Endothelial cell of hepatic sinusoid (primary cell): ENCODE data around the gene CCDC92.

ENCODE experiments used
- in situ Hi-C: cut with HindIII; loops from 2 replicates; pipeline ENCODE4 v1.10.0; 2017; ENCODE audit warnings: low sequenced_read_pairs

The CCDC92 gene

DNA sequence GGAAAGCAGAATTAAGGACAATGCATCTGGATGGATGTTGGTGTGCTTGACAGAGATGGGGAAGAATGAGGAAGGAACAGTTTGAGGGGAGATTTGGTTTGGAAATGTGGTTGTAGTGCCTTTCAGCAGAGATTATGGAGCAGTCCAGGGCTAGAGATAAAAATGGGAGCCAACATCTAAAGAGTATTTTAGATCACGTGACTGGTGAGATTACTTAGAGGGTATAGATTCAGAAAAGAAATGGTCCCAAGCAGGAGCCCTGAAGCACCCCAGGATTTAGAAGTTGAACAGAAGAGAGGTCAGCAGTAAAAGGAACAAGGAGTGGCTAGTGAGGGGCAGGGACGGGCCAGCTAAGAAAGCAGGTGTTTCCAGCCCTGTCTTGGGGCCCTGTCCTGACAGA is 30.0 kb upstream of the CCDC92 start:
- in situ Hi-C loops, result loop anchor here (5.0 kb wide), 1 partner anchor 155 kb away; no protein-coding TSS in a partner anchor

DNA sequence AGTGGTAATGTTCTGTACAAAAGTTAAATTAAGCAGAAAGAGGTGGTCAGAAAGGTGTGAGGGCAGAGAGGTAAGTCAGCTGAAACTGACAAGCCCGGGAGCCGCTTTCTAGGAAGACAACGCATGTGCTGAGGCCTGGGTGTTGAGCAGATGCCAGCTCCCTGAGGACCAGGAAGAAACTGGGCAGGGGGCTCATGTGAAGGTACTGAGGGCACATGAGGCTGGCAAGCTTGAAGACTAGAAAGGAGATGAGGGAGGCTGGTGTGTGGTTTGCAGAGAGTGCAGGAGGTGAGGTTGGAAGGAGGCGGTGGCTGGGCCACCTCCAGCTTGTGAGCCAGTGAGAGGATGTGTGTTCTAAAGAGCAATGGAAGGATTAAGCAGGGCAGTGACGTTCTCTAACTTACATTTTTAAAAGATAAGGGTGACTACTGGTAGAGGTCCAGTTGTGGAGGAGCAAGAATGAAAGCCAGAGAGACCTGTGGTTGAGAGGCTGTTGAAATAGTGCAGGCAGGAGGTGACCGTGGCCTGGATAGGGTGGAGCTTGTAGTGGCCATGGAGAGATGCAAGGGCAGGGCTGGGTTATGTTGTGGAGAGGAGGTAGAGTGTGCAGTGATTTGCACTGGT is 29.5 kb upstream of the CCDC92 start:
- in situ Hi-C loops, result loop anchor here (5.0 kb wide), 1 partner anchor 155 kb away; no protein-coding TSS in a partner anchor

DNA sequence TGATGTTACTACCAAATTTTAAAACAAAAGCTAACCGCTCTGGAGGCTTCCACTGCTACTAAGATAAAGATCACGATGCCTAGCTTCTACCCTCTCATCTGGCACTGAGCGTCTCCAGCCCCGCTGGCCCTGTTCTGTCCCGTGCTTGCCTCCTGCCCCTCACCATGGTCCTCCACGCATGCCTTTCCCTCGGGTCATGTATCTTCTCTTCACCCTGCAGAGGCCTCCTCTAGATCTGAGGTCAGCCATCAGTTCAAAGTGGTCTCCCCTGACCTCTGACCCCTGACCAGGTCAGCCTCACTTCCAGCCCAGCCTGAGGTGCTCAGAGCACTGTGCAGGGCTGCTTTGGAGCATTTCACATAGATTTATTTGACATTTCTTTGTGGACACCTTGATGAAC is 28.7 kb upstream of the CCDC92 start:
- in situ Hi-C loops, result loop anchor here (5.0 kb wide), 1 partner anchor 154 kb away; no protein-coding TSS in a partner anchor

- in situ Hi-C loops, result loop anchor here (5.0 kb wide), 1 partner anchor 153 kb away; no protein-coding TSS in a partner anchor
Measured at GRCh38 chr12:124000111-124000510, 27.5 kb upstream of the CCDC92 start.

GRCh38 chr12:123998991-123999359 is 26.3 kb upstream of the CCDC92 start:
- in situ Hi-C loops, result no loop called here

DNA sequence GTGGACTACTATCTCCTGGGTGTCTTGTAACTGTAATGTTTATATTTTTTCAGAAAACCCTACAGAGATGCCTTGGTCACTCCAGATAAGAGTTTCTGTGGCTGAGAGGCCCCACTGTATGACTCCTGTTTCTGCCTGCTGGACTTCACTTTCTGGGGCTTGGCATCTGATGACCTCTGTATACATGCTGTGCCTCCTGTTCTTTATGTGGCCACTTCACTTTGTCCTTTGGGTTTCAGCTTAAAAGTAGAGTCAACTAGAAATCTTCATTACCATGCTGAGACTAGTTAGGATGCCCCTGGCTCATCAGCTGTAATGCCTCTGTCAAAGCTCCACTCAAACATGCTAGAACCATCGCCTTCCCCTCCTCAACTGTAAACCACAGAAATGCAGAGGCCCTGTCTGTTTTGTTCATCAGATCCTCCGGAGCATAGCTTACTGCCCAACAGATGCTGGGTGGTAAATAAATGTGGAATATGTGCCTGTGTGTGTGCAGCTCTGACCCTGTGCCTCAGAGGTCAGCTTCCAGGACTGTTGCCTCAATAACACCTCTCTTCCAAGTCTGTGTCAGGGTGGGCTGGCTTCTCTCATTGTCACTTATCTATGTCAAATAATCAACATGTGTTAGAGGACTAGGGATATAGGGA is 25.8 kb upstream of the CCDC92 start:
- in situ Hi-C loops, result no loop called here

GRCh38 chr12:123997908-123998307 is 25.3 kb upstream of the CCDC92 start:
- in situ Hi-C loops, result no loop called here

DNA sequence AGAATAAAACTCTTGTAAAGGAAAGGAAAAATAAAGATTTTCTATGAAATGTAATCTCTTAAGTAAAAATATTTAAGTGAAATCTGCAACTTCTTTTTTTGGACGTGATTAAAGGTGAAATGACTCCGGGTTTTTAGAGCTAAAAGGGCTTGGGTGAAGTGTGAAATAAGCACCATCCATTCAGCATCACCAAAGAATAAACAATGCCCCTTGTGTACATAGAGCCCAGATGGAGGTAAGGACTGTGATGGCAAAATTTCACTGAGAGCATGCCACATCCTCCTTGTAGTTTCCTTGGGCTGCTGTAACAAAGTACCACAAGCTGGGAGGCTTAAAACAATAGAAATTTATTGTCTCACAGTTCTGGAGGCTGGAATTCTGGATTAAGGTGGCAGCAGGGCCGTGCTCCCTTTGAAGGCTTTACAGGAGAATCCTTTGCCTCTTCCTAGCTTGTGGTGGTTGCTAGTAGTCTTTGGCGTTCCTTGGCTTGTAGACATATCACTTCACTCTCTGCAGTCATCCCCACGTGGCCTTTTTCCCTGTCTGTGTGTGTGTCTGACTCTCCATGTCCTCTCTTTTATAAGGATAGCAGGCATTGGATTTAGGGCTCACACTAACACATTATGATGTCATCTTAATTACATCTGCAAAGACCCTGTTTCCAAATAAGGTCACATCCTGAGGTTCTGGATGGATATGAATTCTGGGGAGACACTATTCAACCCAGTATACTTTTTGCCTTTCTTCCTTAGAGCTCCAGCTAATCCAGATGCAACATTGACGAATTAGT is 24.6 kb upstream of the CCDC92 start:
- in situ Hi-C loops, result no loop called here

GRCh38 chr12:123996581-123996980 is 23.9 kb upstream of the CCDC92 start:
- in situ Hi-C loops, result no loop called here

DNA sequence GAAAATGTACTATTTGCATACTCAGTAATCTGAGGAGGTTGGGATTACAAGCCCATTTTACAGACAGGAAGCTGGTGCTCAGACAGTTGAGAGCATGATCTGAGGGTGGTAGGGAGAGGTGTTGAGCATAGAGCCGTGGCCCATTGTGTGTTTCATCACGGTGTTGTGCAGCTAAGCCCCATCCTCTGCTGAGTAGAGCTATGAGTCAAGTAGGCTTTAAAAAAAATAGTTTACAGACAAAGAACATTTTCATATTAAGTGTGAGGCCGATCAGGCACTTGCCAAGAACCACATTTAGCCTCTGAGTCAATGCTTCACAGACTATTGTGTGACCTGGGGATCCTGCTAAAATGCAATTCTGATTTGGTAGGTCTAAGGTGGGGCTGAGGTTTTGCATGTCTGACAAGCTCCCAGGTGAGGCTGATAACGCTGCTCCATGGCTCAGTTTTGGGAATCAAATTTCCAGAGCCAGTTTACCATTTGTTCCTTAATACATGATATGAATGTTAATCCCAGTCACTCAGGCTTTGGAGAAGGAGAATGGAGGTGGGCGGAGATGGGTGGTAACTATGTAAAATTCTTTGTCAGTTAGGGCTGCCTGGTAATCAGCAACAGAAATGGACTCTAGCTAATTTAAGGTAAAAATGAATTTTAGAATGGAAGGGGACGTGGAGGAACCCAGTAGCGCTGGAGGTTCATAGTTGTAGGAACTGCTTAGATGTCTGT is 22.6 kb upstream of the CCDC92 start:
- in situ Hi-C loops, result no loop called here

GRCh38 chr12:123992118-123992825 is 19.6 kb upstream of the CCDC92 start:
- in situ Hi-C loops, result no loop called here

DNA sequence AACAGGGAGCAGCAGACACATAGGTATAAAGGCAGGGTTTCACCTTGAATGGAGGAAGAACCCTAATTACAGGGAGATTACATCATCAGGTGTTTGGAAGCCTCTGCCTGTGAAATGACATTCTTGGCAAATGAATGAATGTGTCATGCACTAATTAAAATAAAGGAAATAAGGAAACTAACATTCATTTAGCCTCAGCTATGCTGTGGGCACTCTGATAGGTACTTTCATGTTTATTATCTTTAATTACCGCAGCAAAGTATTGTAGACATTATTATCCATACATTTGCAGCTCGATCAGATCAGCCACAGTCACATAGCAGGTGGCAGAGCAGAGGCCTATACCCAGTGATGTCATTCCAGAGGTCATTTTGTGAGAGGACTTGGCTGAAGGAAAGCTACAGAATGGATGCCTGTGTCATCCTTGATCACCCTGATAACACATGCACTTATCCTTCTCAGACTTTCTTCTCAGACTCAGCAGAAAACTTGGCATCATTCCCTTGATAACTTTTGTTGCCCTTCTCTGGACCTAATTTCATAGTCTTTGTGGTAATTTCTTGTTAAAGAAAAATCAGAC is 18.8 kb upstream of the CCDC92 start:
- in situ Hi-C loops, result no loop called here

DNA sequence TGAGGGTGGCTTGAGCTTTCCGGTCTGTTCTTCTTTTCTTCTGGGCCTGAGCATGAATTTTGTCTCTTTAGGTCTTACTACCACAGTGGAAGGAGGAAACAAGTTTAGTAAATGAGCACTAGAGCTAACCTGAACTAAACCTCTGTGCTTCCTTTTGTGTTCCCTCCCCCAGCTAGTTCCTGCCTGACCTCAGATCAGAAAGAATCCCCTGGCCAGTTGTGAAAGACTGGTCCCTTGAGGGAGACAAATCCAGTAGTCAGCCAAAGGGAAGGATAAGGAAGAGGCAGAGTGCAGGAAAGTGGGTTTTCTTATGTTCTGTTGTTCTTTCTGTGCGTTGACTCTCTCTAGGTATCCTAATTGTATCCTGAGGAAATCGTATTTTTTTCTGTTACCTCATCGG is 17.9 kb upstream of the CCDC92 start:
- in situ Hi-C loops, result no loop called here

DNA sequence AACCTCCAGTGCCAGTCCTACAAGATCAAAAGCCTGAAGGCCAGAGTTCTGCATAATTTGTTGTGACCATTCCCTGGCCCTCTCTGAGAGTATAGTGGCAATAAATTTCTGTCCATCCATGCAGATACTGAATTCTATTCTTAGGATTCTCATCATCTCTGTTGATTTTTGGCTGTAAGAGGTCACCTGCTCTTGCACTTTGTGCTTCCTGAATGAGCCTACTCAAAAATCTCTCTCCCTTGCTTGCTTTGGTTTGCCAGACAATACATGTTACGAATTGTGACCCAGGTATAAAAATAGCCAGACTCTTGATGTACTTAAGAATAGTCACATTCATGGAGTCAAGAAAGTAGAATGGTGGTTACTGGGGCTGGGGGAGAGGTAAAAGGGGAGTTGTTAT is 17.1 kb upstream of the CCDC92 start:
- in situ Hi-C loops, result no loop called here

DNA sequence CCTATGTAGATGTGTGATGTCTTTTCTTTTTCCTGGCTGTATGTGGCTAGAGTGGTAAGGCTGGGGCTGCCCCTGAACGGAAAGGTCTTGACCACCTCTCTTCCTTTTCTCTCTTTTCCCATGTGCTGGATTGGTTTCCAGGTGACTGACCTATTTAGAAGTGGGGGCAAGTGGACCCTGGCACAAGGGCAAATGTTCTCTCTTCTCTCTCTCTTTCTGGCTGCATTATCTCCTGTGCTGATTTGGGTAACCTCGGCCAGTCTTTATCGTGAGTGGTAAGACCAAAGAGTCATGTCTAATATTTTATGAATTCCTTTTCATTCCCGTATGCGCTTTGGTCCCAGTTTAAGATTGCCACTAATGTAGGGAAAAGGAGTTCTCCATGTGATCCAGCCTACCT is 16.5 kb upstream of the CCDC92 start:
- in situ Hi-C loops, result no loop called here

GRCh38 chr12:123987022-123987421 is 14.4 kb upstream of the CCDC92 start:
- in situ Hi-C loops, result no loop called here

DNA sequence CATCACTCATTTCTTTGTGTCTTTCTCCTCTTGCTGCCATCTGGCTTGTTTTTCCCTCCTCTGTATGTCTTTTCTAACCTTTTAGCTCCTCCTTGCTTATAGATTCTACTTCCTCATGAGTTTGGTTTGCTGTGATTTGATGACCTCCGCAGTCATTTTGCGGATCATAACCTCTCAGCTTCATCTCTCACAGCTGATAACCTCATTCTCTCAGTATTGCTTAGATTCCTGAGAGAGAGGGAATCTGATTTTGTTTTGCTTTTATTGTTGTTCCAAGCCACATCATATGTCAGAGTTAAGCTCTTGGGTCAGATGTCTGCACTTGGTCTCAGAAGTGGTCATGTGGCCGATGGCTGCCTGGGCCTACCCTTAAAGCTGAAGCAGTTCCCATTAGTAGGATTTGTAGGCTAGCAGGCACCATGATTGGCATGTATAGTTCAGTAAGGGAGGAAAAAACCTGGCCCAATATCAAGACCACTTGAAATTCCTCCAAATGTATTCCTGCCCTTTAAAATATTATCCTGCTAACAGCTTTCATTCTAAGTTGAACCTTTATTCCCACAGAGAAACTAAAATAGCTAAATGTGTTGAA is 13.8 kb upstream of the CCDC92 start:
- in situ Hi-C loops, result no loop called here

- in situ Hi-C loops, result loop anchor here (5.0 kb wide), 1 partner anchor 83 kb away; no protein-coding TSS in a partner anchor
Measured at GRCh38 chr12:123984903-123985302, 12.3 kb upstream of the CCDC92 start.

GRCh38 chr12:123983822-123984485 is 11.3 kb upstream of the CCDC92 start:
- in situ Hi-C loops, result loop anchor here (5.0 kb wide), 1 partner anchor 82 kb away; no protein-coding TSS in a partner anchor
